Suprapubic skin (tissue), 4 donors: ENCODE results near the gene FES.
A peak's percentile ranks its signal among the peaks of the same experiment; 100 is the strongest.

Experiments
- CTCF ChIP-seq, 2 donors: fragments of 200-600 bp in 1 of 2; fragments of 450-650 bp in 1 of 2; sonication (generic) in 1 of 2; IDR thresholded peaks; one replicate each; pipeline ENCODE4 v1.5.1; 2016 to 2019; ENCODE audit warnings: antibody characterized with exemption in 2 of 2, mild to moderate bottlenecking in 1 of 2, moderate library complexity in 1 of 2
- POLR2A ChIP-seq, 2 donors: fragments of 450-650 bp; IDR thresholded peaks; one replicate each; pipeline ENCODE4 v1.6.1; 2017; ENCODE audit warnings: antibody characterized with exemption in 2 of 2, mild to moderate bottlenecking in 2 of 2, moderate library complexity in 2 of 2
- POLR2AphosphoS5 ChIP-seq, 3 donors: sonication (generic); formaldehyde crosslinking; IDR thresholded peaks; one replicate each; pipeline ENCODE4 v1.6.1; 2017; ENCODE audit warnings: antibody characterized with exemption in 3 of 3

GRCh38 chr15:90883976-90884718 is at the start of gene FES:
- TF ChIP-seq POLR2A (IDR thresholded peaks at IDR 0.05): peak; percentile 53 to 63
- TF ChIP-seq CTCF (IDR thresholded peaks at IDR 0.05): no peak
- TF ChIP-seq POLR2AphosphoS5 (IDR thresholded peaks at IDR 0.05): peak in 1 of 3 donors; percentile 14
